Adrenal gland (tissue), 5 donors: ENCODE data around the gene PLK2.

Source experiments
- CTCF ChIP-seq, 6 experiments: fragments of 450-650 bp in 4 of 6; fragments of 200-600 bp in 2 of 6; sonication (generic) in 1 of 6; IDR thresholded peaks; 1 replicate in 5 of 6; 2 replicates in 1 of 6; pipeline versions ENCODE4 v1.5.1 to v1.8.0; 2016 to 2021; ENCODE audit warnings: antibody characterized with exemption in 6 of 6, mild to moderate bottlenecking in 2 of 6, moderate library complexity in 1 of 6
- POLR2A ChIP-seq, 2 donors: fragments of 450-650 bp; IDR thresholded peaks; one replicate each; pipeline ENCODE4 v1.6.1; 2017; ENCODE audit warnings: antibody characterized with exemption in 2 of 2, mild to moderate bottlenecking in 2 of 2, moderate library complexity in 1 of 2
- donor health status: DM: no; HTN: no; CAD: no.

GRCh38 chr5:58482536-58482935 lies 22.6 kb upstream of the PLK2 start:
- TF ChIP-seq CTCF (IDR thresholded peaks at IDR 0.05), result no peak
- no peak for TF ChIP-seq POLR2A (IDR thresholded peaks at IDR 0.05)
